ENCODE results near the gene RASL10B.
A peak's percentile ranks its signal among the peaks of the same experiment; 100 is the strongest.
"Not testable (repeated sequence)": the region's sequence is repeated elsewhere in the genome, so short reads cannot be mapped to it uniquely, and the experiment has no call there.

RASL10B gene

DNA sequence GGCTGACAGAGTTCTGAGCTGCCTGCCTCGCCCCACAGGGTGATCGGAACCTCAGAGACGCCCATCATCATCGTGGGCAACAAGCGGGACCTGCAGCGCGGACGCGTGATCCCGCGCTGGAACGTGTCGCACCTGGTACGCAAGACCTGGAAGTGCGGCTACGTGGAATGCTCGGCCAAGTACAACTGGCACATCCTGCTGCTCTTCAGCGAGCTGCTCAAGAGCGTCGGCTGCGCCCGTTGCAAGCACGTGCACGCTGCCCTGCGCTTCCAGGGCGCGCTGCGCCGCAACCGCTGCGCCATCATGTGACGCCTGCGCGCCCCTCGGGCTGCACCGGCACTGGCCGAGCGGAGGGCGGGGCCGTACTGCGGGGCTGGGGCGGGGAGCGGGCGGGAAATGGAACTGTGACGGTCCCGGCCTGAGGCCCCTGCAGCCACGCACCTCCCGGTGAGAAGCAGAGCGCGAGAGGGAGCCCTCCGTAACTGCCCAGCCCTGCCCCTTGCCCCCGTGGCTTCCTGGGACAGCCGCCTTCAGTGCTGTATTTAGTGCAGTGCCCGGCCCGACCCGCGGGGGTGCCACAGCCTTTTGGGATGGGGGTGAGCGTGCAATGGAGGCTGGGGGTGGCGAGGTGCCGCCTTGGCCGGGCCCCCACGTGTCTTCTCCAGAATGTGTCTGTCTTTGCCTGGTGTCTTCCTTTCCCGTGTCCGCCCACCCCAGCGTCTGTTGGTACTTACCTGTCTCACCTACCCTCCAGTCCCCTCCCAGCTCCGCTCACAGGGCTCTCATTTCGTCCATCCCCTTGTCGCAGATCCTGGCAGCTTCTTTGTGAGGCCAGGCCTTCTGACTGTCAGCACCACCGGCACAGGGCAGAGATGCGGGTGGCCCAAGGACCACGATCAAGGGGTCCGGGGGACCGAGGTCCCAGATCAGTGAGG is 9.8 kb downstream of the RASL10B start:
- no peak for DNase-seq (ENCODE audit: low read depth in 2 of 3, low spot score in 2 of 3)

GRCh38 chr17:35742496-35742895 is 11.1 kb downstream of the RASL10B start:
- no peak for DNase-seq (ENCODE audit: low read depth in 2 of 3, low spot score in 2 of 3)

GRCh38 chr17:35742896-35743477 is 11.5 kb downstream of the RASL10B start:
- no peak for DNase-seq (ENCODE audit: low read depth in 2 of 3, low spot score in 2 of 3)

- DNase-seq (ENCODE audit: low read depth in 2 of 3, low spot score in 2 of 3): no peak
Measured at GRCh38 chr17:35743626-35744328, 12.3 kb downstream of the RASL10B start.

- DNase-seq (ENCODE audit: low read depth in 2 of 3, low spot score in 2 of 3): no peak
Measured at GRCh38 chr17:35744830-35745229, 13.4 kb downstream of the RASL10B start.

GRCh38 chr17:35745246-35745645 is 13.8 kb downstream of the RASL10B start:
- no peak for DNase-seq (ENCODE audit: low read depth in 2 of 3, low spot score in 2 of 3)

DNA sequence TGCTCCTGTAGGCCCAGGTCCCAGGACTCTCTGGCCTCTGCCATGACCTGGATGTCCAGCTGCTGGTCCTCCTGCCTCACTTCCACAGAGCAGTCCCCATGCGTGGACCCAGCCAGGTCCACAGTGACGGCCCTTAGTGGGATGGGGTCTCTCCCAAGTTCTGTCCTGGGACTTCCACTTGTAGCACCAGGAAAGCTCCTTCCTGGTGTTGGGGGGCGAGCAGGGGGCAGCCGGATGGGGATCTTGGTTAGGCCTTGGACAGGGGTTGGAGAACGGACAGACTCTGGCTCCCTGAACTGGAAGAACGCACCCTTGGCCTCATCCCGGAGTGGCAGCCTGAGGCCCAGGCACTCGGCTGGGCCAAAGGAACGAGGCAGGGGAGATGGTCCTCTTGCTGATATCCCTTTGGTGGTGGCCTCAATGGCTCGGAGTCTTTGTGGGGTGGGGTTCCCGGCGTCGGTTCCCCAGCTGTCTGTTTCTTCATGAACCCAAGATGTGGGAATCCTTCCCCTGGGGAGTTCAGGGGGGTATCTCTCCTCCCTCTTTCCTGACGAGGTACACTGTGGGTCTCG is 14.4 kb downstream of the RASL10B start:
- no peak for DNase-seq (ENCODE audit: low read depth in 2 of 3, low spot score in 2 of 3)

GRCh38 chr17:35747540-35748017 is 16.1 kb downstream of the RASL10B start:
- DNase-seq (ENCODE audit: low read depth in 2 of 3, low spot score in 2 of 3): peak; percentile 49 to 66 (median 64)

GRCh38 chr17:35748341-35748841 is 17.0 kb downstream of the RASL10B start:
- no peak for DNase-seq (ENCODE audit: low read depth in 2 of 3, low spot score in 2 of 3)

DNA sequence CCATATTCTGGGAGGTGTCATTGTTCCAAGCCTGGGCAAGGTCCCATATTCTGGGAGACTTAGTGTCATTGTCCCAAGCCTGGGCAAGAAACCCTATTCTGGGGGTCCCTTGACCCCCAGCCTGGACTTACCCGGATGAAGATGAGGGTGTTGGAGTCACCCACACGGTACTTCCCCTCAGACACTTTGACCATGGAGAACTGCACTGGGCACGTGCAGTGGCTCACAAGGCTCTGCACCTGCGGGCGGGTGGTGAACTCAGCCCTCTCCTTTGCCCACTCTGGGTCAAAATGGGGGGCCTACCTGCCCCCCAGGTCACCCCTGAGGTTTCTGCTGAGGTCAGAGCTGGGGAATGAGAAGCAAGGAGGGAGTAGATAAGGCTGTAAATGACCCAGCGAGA is 17.5 kb downstream of the RASL10B start:
- no peak for DNase-seq (ENCODE audit: low read depth in 2 of 3, low spot score in 2 of 3)

DNA sequence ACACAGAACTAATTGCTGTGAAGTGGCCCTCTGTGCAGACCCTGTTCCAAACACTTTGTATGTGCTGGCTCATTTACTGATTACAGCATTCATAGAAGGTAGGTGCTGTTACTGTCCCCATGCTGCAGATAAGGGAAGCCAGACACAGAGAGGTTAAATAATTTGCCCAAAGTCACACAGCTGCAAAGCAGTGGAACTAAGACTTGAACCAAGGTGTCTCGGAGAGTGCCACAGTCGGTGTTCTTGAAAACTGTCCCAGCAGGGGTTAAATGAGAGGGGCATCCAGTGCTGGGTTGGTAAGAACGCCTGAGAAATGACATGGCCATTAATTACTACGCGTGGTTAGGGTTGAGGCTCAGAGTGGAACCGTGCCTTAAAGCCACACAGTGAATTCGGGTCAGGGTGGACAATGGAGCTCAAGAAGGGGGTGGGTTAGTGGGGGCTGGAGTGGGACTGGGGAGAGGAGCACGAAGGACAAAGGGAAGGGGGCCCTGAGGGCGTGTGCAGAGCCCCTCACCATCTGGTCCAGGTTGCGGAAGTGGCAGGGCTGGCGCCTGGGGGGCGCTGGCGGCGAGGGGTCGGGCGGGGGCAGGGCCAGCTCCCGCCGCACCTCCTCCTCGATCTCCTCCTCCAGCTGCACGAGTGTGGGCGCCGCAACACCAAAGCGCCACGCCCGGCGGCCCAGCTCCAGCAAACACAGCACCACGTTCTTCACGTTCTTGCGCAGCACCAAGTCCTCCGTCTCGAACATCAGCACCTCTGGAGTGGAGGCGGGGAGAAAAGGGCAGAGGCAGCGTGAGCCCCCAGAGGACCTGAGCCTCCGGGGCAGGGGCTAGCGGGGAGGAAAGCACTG is 18.3 kb downstream of the RASL10B start:
- no peak for DNase-seq (ENCODE audit: low read depth in 2 of 3, low spot score in 2 of 3)

- DNase-seq (ENCODE audit: low read depth in 2 of 3, low spot score in 2 of 3): no peak
Measured at GRCh38 chr17:35750526-35751395, 19.3 kb downstream of the RASL10B start.

DNA sequence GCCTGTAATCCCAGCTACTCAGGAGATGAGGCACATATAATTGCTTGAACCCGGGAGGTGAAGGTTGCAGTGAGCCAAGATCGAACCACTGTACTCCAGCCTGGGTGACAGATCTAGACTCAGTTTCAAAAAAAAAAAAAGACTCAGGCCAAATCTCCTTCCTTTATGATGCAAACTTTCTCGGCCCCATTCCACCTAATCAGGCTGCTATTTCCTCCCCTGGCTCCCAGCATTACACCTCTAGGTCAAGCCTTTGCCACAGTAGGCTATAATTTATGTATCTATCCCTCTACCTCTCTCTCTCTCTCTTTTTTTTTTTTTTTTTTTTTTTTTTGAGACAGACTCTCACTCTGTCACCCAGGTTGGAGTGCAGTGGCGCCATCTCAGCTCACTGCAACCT is 20.1 kb downstream of the RASL10B start:
- DNase-seq (ENCODE audit: low read depth in 2 of 3, low spot score in 2 of 3): not testable (repeated sequence)

GRCh38 chr17:35752471-35752870 is 21.0 kb downstream of the RASL10B start:
- DNase-seq (ENCODE audit: low read depth in 2 of 3, low spot score in 2 of 3): no peak

DNA sequence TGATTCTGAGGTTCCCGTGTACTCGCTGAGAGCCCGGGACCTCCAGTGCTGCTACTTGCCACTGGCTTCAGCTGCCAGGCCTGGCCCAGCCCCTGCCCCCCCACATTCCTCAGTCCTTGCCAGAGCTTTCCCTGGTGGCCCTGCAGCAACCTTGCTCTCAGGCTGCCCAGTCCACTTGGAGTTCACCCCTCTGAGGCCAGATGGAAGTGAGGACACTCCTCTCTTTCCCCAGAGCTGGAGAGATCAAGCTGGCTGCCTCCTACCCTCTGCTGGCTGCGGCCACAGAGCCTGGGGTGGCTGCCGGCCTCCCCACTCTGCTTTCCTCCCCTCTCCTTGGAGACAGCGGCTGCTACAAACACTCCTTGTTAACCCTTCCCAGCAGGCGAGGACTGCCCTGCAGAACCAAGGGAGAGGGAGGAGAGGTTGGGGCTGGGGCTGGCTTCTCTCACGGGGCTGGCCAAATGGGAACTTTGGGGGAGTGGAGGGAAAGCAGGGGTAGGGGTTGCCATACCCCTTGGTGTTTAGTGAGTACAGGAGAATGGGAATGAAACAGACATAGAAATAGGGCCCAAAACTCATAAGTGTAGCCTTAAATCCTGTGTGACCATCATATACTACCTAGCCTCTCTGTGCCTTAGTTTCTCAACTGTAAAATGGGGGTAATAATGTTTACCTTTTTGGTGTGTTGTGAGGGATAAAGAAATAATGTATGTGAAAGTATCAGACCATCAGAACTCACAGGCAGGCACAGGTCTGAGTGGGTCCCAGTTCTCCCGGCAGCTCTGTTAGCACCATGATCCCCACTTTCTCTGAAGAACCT is 21.7 kb downstream of the RASL10B start, which contains the start of gene GAS2L2:
TSS of gene GAS2L2 (minus strand) at position 295 of the 820 bp plus-strand sequence. CDS start 389 bp downstream, outside the sequence.
- no peak for DNase-seq (ENCODE audit: low read depth in 2 of 3, low spot score in 2 of 3)

DNA sequence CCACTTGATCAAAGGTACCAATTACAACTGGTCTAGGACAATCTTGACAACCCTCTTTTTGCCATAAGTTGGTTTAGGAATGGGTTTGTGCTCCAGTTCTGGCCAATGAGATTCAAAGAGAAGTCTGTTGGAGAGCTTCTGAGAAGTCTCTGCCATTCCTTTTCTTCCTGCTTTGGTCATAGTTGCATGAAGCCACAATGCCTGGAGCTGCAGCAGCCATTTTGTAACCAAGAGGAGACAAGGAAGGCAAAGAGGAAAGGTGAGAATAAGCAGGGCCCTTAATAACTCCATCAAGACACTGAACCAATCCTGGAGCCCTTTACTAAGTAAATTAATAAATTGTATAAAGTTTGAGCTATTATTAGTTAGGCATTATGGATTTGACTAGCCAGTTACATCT is 25.8 kb downstream of the RASL10B start:
- no peak for DNase-seq (ENCODE audit: low read depth in 2 of 3, low spot score in 2 of 3)

DNA sequence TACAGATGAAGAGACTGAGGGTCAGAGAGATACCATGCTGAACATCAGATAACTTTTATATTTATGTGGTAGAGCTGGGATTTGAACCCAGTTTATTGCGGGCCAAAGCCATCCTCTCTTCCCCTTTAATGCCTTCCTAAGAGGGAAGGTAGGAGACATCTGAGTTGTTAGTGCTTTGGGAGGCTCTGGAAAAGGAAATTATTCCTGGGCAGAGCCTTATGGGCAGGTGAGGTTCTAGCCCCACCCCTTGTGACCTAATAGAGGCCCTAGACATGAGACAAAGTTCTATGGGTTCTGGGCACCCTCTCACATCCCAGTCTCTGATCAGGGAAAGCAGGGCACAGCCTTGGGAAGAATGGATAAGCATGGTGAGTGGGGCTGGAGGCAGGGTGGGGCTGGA is 29.1 kb downstream of the RASL10B start, which contains the start of gene C17orf50:
TSS of gene C17orf50 (plus strand) at position 301 of the 400 bp plus-strand sequence. CDS start at position 356, 55 bp downstream.
- no peak for DNase-seq (ENCODE audit: low read depth in 2 of 3, low spot score in 2 of 3)

DNA sequence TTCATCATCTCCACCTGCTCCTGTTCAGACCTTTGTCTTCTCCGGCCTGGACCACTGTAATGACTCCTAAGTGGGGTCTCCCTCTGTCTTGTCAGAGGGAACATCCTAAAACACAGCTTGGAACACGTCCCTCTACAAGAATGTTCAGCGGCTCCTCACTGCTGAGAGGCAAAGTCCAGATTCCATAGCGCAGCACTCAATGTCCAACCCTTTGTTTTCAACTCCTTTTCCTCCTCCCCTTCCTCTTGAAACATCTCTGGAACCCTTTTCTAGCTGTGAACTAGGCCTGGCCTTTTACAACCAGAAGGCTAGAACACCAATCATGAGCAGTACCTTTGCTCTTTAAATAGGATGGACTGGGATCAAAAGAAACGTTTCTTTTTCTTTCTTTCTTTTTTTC is 30.2 kb downstream of the RASL10B start:
- DNase-seq (ENCODE audit: low read depth in 2 of 3, low spot score in 2 of 3): no peak

All from activated CD8-positive, alpha-beta memory T cell treated with anti-CD3 and anti-CD28 coated beads for 48 hours (primary cell).